Measurements from ENCODE around the gene TMEM100. TPM values are rescaled to one million over a fixed set of nuclear protein-coding genes. Genes with fewer than 3 reads are reported as not detected.

TMEM100 gene
- total and polyA plus RNA-seq, 2 donors (not counting 3 experiments of a cell fraction or from before 2014, with no cell fraction given): not detected

GRCh38 chr17:55710410-55710809 is 12.3 kb downstream of the TMEM100 start:
- FAIRE-seq: no peak
- Histone ChIP-seq H3K4me1 (ENCODE audit: control insufficient read depth, extremely low read depth, insufficient read depth, low read length) (no peaks in the 10 kb centered on the region), H3K79me2 (ENCODE audit: control insufficient read depth, insufficient read depth, low read length) (no peaks in the 10 kb centered on the region), H3K4me2 (ENCODE audit: insufficient read depth, low read length) (no peak overlapping the region), H2AFZ (ENCODE audit: low read depth, low read length) (no peak overlapping the region), H3K27ac (ENCODE audit: insufficient read depth, low read depth, low read length) (no peak overlapping the region), H3K9me1 (replicated peaks; ENCODE audit: control insufficient read depth, extremely low read depth, insufficient read depth, low read length) (no peaks in the 10 kb centered on the region), H3K9ac (replicated peaks; ENCODE audit: extremely low read depth, insufficient read depth, low read length) (no peak overlapping the region), H3K9me3 (replicated peaks; ENCODE audit: control insufficient read depth, insufficient read depth, low read length) (no peaks in the 10 kb centered on the region), H3K27me3 (ENCODE audit: control insufficient read depth in 2 of 2, insufficient read depth in 2 of 2, low read length in 2 of 2) (no peaks in the 10 kb centered on the region), H3K36me3 (ENCODE audit: control insufficient read depth in 2 of 2, extremely low read depth in 1 of 2, insufficient read depth in 2 of 2, low read length in 2 of 2) (no peaks in the 10 kb centered on the region), H4K20me1 (replicated peaks; ENCODE audit: control insufficient read depth, extremely low read depth, insufficient read depth, low read length) (no peaks in the 10 kb centered on the region), H3K4me3 (replicated peaks in 1 of 3; ENCODE audit: insufficient read depth in 1 of 3, low read depth in 1 of 3, low read length in 3 of 3) (no peak overlapping the region)
- POLR2A ChIA-PET: no interaction called here
- CTCF ChIA-PET: interaction anchor here (1.0 kb wide), 1 partner anchor 8 kb away, joined by 4 read pairs; no protein-coding TSS in a partner anchor
- no peak for DNase-seq (ENCODE audit: low read depth, low spot score)
- intact Hi-C loops (cut with micrococcal nuclease) (no loop called here), dilution Hi-C loops (cut with MboI; ENCODE audit: extremely low pct_ligation_motif_present, low sequenced_read_pairs) (no loop called here)
- TF ChIP-seq POLR2AphosphoS5 (IDR thresholded peaks at IDR 0.05; ENCODE audit: insufficient read depth, low read depth, low read length) (no peak), MYC (IDR thresholded peaks at IDR 0.05; ENCODE audit: low read depth, low read length) (no peak), FOS (IDR thresholded peaks at IDR 0.05; ENCODE audit: borderline replicate concordance, insufficient read depth, low read length) (no peak), POLR2A (IDR thresholded peaks at IDR 0.05; ENCODE audit: low read depth, low read length) (no peak), CTCF (IDR thresholded peaks at IDR 0.05; ENCODE audit: extremely low read depth in 1 of 2, insufficient read depth in 1 of 2, low read depth in 1 of 2, low read length in 2 of 2) (no peak), EZH2 (IDR thresholded peaks at IDR 0.05; ENCODE audit: borderline replicate concordance, low read depth, low read length, severe bottlenecking) (no peak), GATA2 (IDR thresholded peaks at IDR 0.05; ENCODE audit: insufficient read depth, insufficient read length, low read depth, low read length) (no peak), JUN (IDR thresholded peaks at IDR 0.05; ENCODE audit: borderline replicate concordance, insufficient read depth, insufficient read length, low read depth) (no peak)
- TF ChIP-seq, protein P1, sequence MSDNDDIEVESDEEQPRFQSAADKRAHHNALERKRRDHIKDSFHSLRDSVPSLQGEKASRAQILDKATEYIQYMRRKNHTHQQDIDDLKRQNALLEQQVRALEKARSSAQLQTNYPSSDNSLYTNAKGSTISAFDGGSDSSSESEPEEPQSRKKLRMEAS (IDR thresholded peaks at IDR 0.05; ENCODE audit: insufficient read depth, insufficient read length): no peak
- no TSS peak for BruUV-seq (replicated peaks)

All from endothelial cell of umbilical vein (primary cell).